Measurements from ENCODE around the gene ITFG2. TPM values are rescaled to one million over a fixed set of nuclear protein-coding genes. Genes with fewer than 3 reads are reported as not detected.
A peak's percentile ranks its signal among the peaks of the same experiment; 100 is the strongest.

ITFG2 gene
- total and polyA plus RNA-seq, 2 experiments from 2014 or later, result 17.3 to 32.6 TPM

DNA sequence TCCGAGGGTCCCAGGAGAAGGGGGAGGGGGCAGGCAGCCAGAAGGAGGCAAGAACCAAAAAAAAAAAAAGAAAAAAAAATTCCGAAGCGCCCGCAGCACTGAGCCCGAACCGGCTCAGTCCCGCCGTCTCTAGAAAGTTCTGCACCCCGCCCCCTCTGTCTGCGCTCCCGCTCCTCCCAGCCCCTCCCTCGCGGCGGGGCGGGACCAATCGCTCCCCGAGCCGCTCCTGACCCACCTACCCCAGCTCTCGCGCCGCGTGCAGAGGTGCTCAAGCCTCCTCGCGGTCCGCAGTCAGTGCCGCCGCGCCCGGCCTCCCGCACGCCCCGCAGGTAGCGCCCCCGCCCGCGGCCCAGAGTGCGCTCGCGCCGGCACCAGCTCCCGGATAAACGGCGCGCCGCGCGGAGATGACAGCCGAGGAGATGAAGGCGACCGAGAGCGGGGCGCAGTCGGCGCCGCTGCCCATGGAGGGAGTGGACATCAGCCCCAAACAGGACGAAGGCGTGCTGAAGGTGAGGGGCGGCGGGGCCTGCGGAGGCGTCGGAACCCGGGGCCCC is 17.7 kb upstream of the ITFG2 start, which contains the start of gene FKBP4:
FKBP4 (plus strand) TSS at position 235 of the 554 bp plus-strand sequence; CDS start at position 405, 170 bp downstream.
- Histone ChIP-seq H3K4me1 (ENCODE audit: insufficient read depth) (peaks cover 24% of the 10 kb centered on the region), H3K36me3 (ENCODE audit: insufficient read depth) (peaks cover 35% of the 10 kb centered on the region), H2AFZ (peak within 1 kb of the TSS; percentile 80), H3K27ac (ENCODE audit: low read depth) (peak within 1 kb of the TSS; percentile 79; the same call in 1 of the 2 replicates), H3K4me2 (peak within 1 kb of the TSS; percentile 99), H3K79me2 (replicated peaks; ENCODE audit: insufficient read depth) (peaks cover 40% of the 10 kb centered on the region), H3K27me3 (ENCODE audit: insufficient read depth) (no peaks in the 10 kb centered on the region), H4K20me1 (replicated peaks; ENCODE audit: insufficient read depth) (peaks cover 33% of the 10 kb centered on the region), H3K4me3 (peak within 1 kb of the TSS; percentile 91), H3K9me2 (ENCODE audit: insufficient read depth) (no peaks in the 10 kb centered on the region), H3F3A (replicated peaks; ENCODE audit: low read depth) (peaks cover 36% of the 10 kb centered on the region)
- ATAC-seq, result peak; percentile 81
- peaks cover 39% of the 10 kb centered on the region for H3K36me3 Mint-ChIP-seq (ENCODE audit: low read depth)
- no peak within 1 kb of the TSS for H3K27ac Mint-ChIP-seq
- DNase-seq (ENCODE audit: low spot score), result peak; percentile 96
- peaks cover 5% of the 10 kb centered on the region; the same call in 1 of the 3 replicates for H3K9me3 Mint-ChIP-seq
- peaks cover 32% of the 10 kb centered on the region for H3K4me1 Mint-ChIP-seq
- H3K27me3 Mint-ChIP-seq (ENCODE audit: insufficient read depth, low read depth, poor library complexity), result peaks cover 16% of the 10 kb centered on the region
- H3K4me3 Mint-ChIP-seq, result peak within 1 kb of the TSS; percentile 88
- peak; percentile 89 for TF ChIP-seq POLR2AphosphoS5 (IDR thresholded peaks at IDR 0.05; ENCODE audit: low read depth)
- TF ChIP-seq, protein P1, sequence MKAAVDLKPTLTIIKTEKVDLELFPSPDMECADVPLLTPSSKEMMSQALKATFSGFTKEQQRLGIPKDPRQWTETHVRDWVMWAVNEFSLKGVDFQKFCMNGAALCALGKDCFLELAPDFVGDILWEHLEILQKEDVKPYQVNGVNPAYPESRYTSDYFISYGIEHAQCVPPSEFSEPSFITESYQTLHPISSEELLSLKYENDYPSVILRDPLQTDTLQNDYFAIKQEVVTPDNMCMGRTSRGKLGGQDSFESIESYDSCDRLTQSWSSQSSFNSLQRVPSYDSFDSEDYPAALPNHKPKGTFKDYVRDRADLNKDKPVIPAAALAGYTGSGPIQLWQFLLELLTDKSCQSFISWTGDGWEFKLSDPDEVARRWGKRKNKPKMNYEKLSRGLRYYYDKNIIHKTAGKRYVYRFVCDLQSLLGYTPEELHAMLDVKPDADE (IDR thresholded peaks at IDR 0.05), result no peak

DNA sequence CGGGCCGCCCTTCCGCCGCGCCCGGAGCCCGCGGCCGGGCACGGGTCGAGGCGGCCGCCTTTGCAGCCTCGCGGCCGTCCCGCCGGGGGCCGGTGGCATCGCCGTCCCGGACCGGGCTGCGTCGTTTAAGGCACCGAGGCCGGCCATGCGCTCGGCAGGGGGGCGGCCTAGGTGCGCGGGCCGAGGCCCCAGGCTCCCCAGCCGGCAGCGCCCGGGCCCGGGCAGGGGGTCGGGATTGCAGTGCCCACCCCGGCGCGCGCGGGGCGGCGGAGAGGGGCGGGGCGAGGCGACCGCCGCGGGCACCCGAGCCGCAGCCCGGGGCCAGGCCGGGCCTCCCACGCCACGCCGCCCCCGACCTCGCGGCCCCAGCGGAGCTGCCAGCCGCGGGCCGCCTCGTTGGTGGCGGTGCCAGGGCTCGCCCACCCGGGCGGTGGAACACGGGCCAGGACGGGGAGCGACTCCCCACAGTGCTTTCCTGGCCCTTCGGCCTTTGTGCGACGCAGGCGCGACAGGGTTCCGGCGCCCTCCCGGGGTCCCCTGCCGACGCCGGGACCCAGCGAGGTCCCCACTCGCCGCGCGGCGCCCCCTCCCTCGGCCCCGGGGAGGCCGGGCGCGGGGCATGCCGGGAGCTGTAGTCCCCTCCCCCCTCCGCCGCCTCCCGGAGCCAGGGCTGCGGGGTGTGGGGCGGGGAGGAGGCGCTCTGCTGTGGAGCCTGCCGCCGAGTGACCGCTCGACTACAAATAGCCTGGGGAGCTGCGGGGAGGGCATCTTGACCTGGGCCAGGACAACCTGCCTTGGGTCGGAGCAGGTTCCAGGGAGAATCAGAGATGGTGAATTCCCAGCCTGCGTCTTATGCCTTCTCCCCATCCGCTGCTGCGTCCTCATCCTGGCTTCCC is 16.9 kb upstream of the ITFG2 start:
- 0 out of 2 replicates have a peak overlapping the region, but pooled peaks have one; percentile 29 for H3K27ac ChIP-seq (ENCODE audit: low read depth)

More for the DNA sequence above, 16.9 kb upstream of the ITFG2 start:
- H4K20me1 ChIP-seq (replicated peaks; ENCODE audit: insufficient read depth), result peaks cover 39% of the 10 kb centered on the region
- peaks cover 5% of the 10 kb centered on the region; the same call in 1 of the 3 replicates for H3K9me3 Mint-ChIP-seq
- H2AFZ ChIP-seq, result no peak overlapping the region; the same call in 1 of the 2 replicates
- TF ChIP-seq, protein P1 (IDR thresholded peaks at IDR 0.05), result peak; percentile 40; the same call in 1 of the 2 replicates
- TF ChIP-seq JUNB (IDR thresholded peaks at IDR 0.05; ENCODE audit: unreplicated experiment), result no peak
- H3K79me2 ChIP-seq (replicated peaks; ENCODE audit: insufficient read depth), result peaks cover 40% of the 10 kb centered on the region
- DNase-seq (ENCODE audit: low spot score) (peak; percentile 79), ATAC-seq (peak; percentile 55)
- peaks cover 16% of the 10 kb centered on the region for H3K27me3 Mint-ChIP-seq (ENCODE audit: insufficient read depth, low read depth, poor library complexity)
- peak overlapping the region; percentile 88 for H3K4me3 Mint-ChIP-seq
- H3K27ac Mint-ChIP-seq, result no peak overlapping the region
- H3K36me3 Mint-ChIP-seq (ENCODE audit: low read depth), result peaks cover 46% of the 10 kb centered on the region
- peak overlapping the region; percentile 91 for H3K4me3 ChIP-seq
- peaks cover 42% of the 10 kb centered on the region for H3K36me3 ChIP-seq (ENCODE audit: insufficient read depth)
- no peaks in the 10 kb centered on the region for H3K27me3 ChIP-seq (ENCODE audit: insufficient read depth)
- no peaks in the 10 kb centered on the region for H3K9me2 ChIP-seq (ENCODE audit: insufficient read depth)
- H3K4me1 ChIP-seq (ENCODE audit: insufficient read depth), result peaks cover 24% of the 10 kb centered on the region
- peak overlapping the region; percentile 99 for H3K4me2 ChIP-seq
- H3F3A ChIP-seq (replicated peaks; ENCODE audit: low read depth), result peaks cover 39% of the 10 kb centered on the region
- peaks cover 32% of the 10 kb centered on the region for H3K4me1 Mint-ChIP-seq

Data from GM23338 (cell line).